ENCODE measurements around the gene UBA1. TPM values are rescaled to one million over a fixed set of nuclear protein-coding genes. Genes with fewer than 3 reads are reported as not detected.

Gene UBA1
- total and polyA plus RNA-seq, 10 of the 15 experiments (the other 5 are each of a cell fraction or from before 2014, with no cell fraction given), result 60.4 to 314 (median 216) TPM

- in situ Hi-C loops (cut with MboI), result no loop called here
Measured at GRCh38 chrX:47244676-47245075, 51.0 kb downstream of the UBA1 start.

More at GRCh38 chrX:47244676-47245075, 51.0 kb downstream of the UBA1 start:
- Histone ChIP-seq H3K27ac (ENCODE audit: control insufficient read depth, insufficient read depth) (no peak overlapping the region), H3K9me3 (replicated peaks; ENCODE audit: control insufficient read depth, insufficient read depth, low read length) (no peaks in the 10 kb centered on the region), H3K79me2 (ENCODE audit: control insufficient read depth, insufficient read depth, low read length) (no peaks in the 10 kb centered on the region), H4K20me1 (ENCODE audit: control insufficient read depth, insufficient read depth) (no peaks in the 10 kb centered on the region), H3K9ac (ENCODE audit: control insufficient read depth, insufficient read depth, low read length) (no peak overlapping the region), H2AFZ (ENCODE audit: control insufficient read depth, low read depth, low read length) (no peak overlapping the region), H3K36me3 (ENCODE audit: control insufficient read depth in 2 of 2, insufficient read depth in 2 of 2, low read length in 1 of 2) (peaks cover 0 to 1% of the 10 kb centered on the region in 2 experiments; a peak in 3 of 4 replicates), H3K4me1 (ENCODE audit: control insufficient read depth, insufficient read depth, low read length) (no peaks in the 10 kb centered on the region), H3K4me3 (no peak overlapping the region), H3K4me2 (ENCODE audit: control insufficient read depth, insufficient read depth) (no peak overlapping the region), H3K27me3 (replicated peaks in 1 of 2; ENCODE audit: control insufficient read depth in 2 of 2, insufficient read depth in 2 of 2, low read length in 1 of 2) (no peaks in the 10 kb centered on the region)
- SMC1A ChIA-PET (ENCODE audit: uncharacterized antibody, unreplicated experiment), result no interaction called here
- CTCF ChIA-PET, result no interaction called here
- POLR2A ChIA-PET, result no interaction called here
- ATAC-seq (no peak), DNase-seq (ENCODE audit: low read depth, low spot score) (no peak), FAIRE-seq (no peak)
- no TSS peak for BruUV-seq (replicated peaks)
- WGBS (ENCODE audit: insufficient coverage, insufficient replicate concordance, low lambda C conversion rate, missing lambda C conversion rate), result 80% methylated on average over 16 of the region's 16 CpGs
- RAD21 ChIA-PET (ENCODE audit: unreplicated experiment), result no interaction called here
- intact Hi-C loops (cut with micrococcal nuclease; ENCODE audit: unreplicated experiment), result no loop called here
- TF ChIP-seq TARDBP (IDR thresholded peaks at IDR 0.05; ENCODE audit: borderline replicate concordance) (no peak), SKIL (IDR thresholded peaks at IDR 0.05; ENCODE audit: low read depth, poor library complexity, severe bottlenecking) (no peak), CHD1 (IDR thresholded peaks at IDR 0.05; ENCODE audit: low read depth, low read length) (no peak), SIX5 (IDR thresholded peaks at IDR 0.05; ENCODE audit: low read depth, low read length, severe bottlenecking) (no peak), STAT1 (conservative IDR thresholded peaks at IDR 0.05) (no peak), CHD2 (IDR thresholded peaks at IDR 0.05; ENCODE audit: borderline replicate concordance, low read depth, low read length) (no peak), ASH2L (IDR thresholded peaks at IDR 0.05; ENCODE audit: borderline replicate concordance, low read depth) (no peak), YY1 (IDR thresholded peaks at IDR 0.05; ENCODE audit: low read depth, low read length) (no peak), E4F1 (IDR thresholded peaks at IDR 0.05; ENCODE audit: borderline replicate concordance, partially characterized antibody) (no peak), SPI1 (IDR thresholded peaks at IDR 0.05; ENCODE audit: borderline replicate concordance, insufficient read depth, low read depth, low read length) (no peak)

All from GM12878 (cell line).